ENCODE results near the gene NSG1. TPM values are rescaled to one million over a fixed set of nuclear protein-coding genes. Genes with fewer than 3 reads are reported as not detected.
A peak's percentile ranks its signal among the peaks of the same experiment; 100 is the strongest.
"Not testable (repeated sequence)": the region's sequence is repeated elsewhere in the genome, so short reads cannot be mapped to it uniquely, and the experiment has no call there.

NSG1 gene
- total and polyA plus RNA-seq, 7 experiments from 2014 or later, result 0.53 to 24.5 (median 19.5) TPM

GRCh38 chr4:4461178-4461577 is 74.3 kb downstream of the NSG1 start:
- CTCF ChIA-PET, result no interaction called here
- peaks cover 22 to 54% (median 28%) of the 10 kb centered on the region in 5 donors for H3K36me3 Mint-ChIP-seq

DNA sequence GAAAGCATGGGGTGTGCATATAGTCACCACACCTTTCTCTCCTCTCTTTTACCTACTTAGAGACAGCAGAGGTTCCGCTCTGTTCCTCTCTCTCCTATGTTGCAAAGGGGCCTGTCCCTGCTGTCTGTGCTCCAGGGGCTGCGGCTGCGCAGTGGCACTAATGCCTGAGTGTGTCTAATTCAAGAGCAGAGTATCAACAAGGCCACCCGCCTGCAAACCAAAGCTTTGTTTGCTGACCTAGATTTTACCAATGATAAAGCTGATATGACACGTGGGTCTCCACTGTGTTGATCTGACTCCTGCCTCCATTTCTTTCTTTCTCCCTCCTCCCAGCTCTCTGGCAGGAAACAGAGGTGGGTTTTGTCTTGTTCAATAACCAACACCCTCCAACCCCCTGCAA is 74.9 kb downstream of the NSG1 start:
- Histone ChIP-seq H3K4me1 (ENCODE audit: control insufficient read depth in 2 of 2, insufficient read depth in 2 of 2, low read length in 2 of 2) (peaks cover 0 to 7% of the 10 kb centered on the region in 2 donors), H3K27ac (ENCODE audit: low read depth, low read length) (no peak overlapping the region), H3K36me3 (ENCODE audit: control insufficient read depth in 2 of 3, insufficient read depth in 3 of 3, low read length in 3 of 3) (peaks cover 0 to 45% (median 8%) of the 10 kb centered on the region in 3 experiments), H3K4me3 (ENCODE audit: low read length) (no peak overlapping the region), H3K9me3 (ENCODE audit: control insufficient read depth in 2 of 3, low read length in 3 of 3) (no peaks in the 10 kb centered on the region), H3K27me3 (ENCODE audit: control insufficient read depth in 2 of 2, insufficient read depth in 2 of 2, low read length in 2 of 2) (no peaks in the 10 kb centered on the region)
- Mint-ChIP-seq H3K36me3 (peaks cover 29 to 55% (median 34%) of the 10 kb centered on the region in 5 donors), H3K4me1 (peaks cover 10 to 43% (median 35%) of the 10 kb centered on the region in 7 donors), H3K4me3 (peak overlapping the region in 4 of 10 donors; percentile 9 to 21 (median 16)), H3K9me3 (peaks cover 0 to 16% (median 5%) of the 10 kb centered on the region in 11 donors), H3K27me3 (no peaks in the 10 kb centered on the region), H3K27ac (peak overlapping the region in 8 of 9 donors; percentile 16 to 84 (median 50))
- POLR2A ChIA-PET, result interaction anchor here (0.6 kb wide), 2 partner anchors 65 to 239 kb away, joined by 3 to 4 read pairs; no protein-coding TSS in a partner anchor
- intact Hi-C loops (cut with micrococcal nuclease), result no loop called here
- DNase-seq (peak in 1 of 9 donors; percentile 20), ATAC-seq (peak; percentile 83)
- CTCF ChIA-PET, result interaction anchor here (1.4 kb wide), 1 partner anchor 26 kb away, joined by 3 read pairs; no protein-coding TSS in a partner anchor

More at GRCh38 chr4:4461178-4461577, 74.3 kb downstream of the NSG1 start:
- Histone ChIP-seq H3K4me3 (ENCODE audit: low read length) (no peak overlapping the region), H3K27ac (ENCODE audit: low read depth, low read length) (no peak overlapping the region), H3K4me1 (ENCODE audit: control insufficient read depth in 2 of 2, insufficient read depth in 2 of 2, low read length in 2 of 2) (peaks cover 0 to 7% of the 10 kb centered on the region in 2 donors), H3K36me3 (ENCODE audit: control insufficient read depth in 2 of 3, insufficient read depth in 3 of 3, low read length in 3 of 3) (peaks cover 0 to 45% (median 10%) of the 10 kb centered on the region in 3 experiments), H3K27me3 (ENCODE audit: control insufficient read depth in 2 of 2, insufficient read depth in 2 of 2, low read length in 2 of 2) (no peaks in the 10 kb centered on the region), H3K9me3 (ENCODE audit: control insufficient read depth in 2 of 3, low read length in 3 of 3) (no peaks in the 10 kb centered on the region)
- ATAC-seq, result no peak
- POLR2A ChIA-PET, result interaction anchor here (0.6 kb wide), 1 partner anchor 65 kb away, joined by 4 read pairs; no protein-coding TSS in a partner anchor
- intact Hi-C loops (cut with micrococcal nuclease), result no loop called here
- H3K4me1 Mint-ChIP-seq, result peaks cover 10 to 43% (median 35%) of the 10 kb centered on the region in 7 donors
- H3K27me3 Mint-ChIP-seq, result no peaks in the 10 kb centered on the region
- no peak overlapping the region for H3K4me3 Mint-ChIP-seq
- no peak for DNase-seq
- H3K27ac Mint-ChIP-seq, result peak overlapping the region in 2 of 9 donors; percentile 16 to 22
- H3K9me3 Mint-ChIP-seq, result peaks cover 0 to 12% (median 4%) of the 10 kb centered on the region in 11 donors

- ATAC-seq, result no peak
- Histone ChIP-seq H3K4me3 (ENCODE audit: low read length) (no peak overlapping the region), H3K27ac (ENCODE audit: low read depth, low read length) (no peak overlapping the region), H3K9me3 (ENCODE audit: control insufficient read depth in 2 of 3, low read length in 3 of 3) (no peaks in the 10 kb centered on the region), H3K4me1 (ENCODE audit: control insufficient read depth in 2 of 2, insufficient read depth in 2 of 2, low read length in 2 of 2) (peaks cover 0 to 7% of the 10 kb centered on the region in 2 donors), H3K27me3 (ENCODE audit: control insufficient read depth in 2 of 2, insufficient read depth in 2 of 2, low read length in 2 of 2) (no peaks in the 10 kb centered on the region), H3K36me3 (ENCODE audit: control insufficient read depth in 2 of 3, insufficient read depth in 3 of 3, low read length in 3 of 3) (peaks cover 0 to 42% (median 5%) of the 10 kb centered on the region in 3 experiments)
- intact Hi-C loops (cut with micrococcal nuclease), result no loop called here
- no peak for DNase-seq
- peaks cover 34 to 56% (median 41%) of the 10 kb centered on the region in 5 donors for H3K36me3 Mint-ChIP-seq
- peaks cover 10 to 43% (median 35%) of the 10 kb centered on the region in 7 donors for H3K4me1 Mint-ChIP-seq
- H3K27ac Mint-ChIP-seq, result peak overlapping the region in 2 of 9 donors; percentile 22 to 24
- POLR2A ChIA-PET, result no interaction called here
- H3K9me3 Mint-ChIP-seq, result peaks cover 0 to 16% (median 5%) of the 10 kb centered on the region in 11 donors
- peak overlapping the region in 2 of 10 donors; percentile 17 to 20 for H3K4me3 Mint-ChIP-seq
- CTCF ChIA-PET, result interaction anchor here (0.5 to 1.4 kb wide), 2 partner anchors 25 to 34 kb away, joined by 3 read pairs; no protein-coding TSS in a partner anchor
- no peaks in the 10 kb centered on the region for H3K27me3 Mint-ChIP-seq
Measured at GRCh38 chr4:4462970-4463369, 76.1 kb downstream of the NSG1 start.

DNA sequence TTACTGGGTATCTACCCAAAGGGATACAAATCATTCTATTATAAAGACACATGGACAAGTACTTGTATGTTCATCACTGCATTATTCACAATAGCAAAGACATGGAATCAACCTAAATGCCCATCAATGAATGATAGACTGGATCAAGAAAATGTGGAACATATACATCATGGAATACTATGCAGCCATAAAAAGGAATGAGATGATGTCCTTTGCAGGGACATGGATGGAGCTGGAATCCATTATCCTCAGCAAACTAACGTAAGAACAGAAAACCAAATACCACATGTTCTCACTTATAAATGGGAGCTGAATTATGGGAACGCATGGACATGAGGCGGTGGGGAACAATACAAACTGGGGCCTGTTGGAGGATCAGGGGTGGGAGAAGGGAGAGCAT is 78.3 kb downstream of the NSG1 start:
- H3K4me3 ChIP-seq (ENCODE audit: low read length); DNase-seq; H3K27me3 Mint-ChIP-seq; H3K4me1 ChIP-seq (ENCODE audit: control insufficient read depth in 2 of 2, insufficient read depth in 2 of 2, low read length in 2 of 2); POLR2A ChIA-PET; H3K27me3 ChIP-seq (ENCODE audit: control insufficient read depth in 2 of 2, insufficient read depth in 2 of 2, low read length in 2 of 2); ATAC-seq; H3K9me3 ChIP-seq (ENCODE audit: control insufficient read depth in 2 of 3, low read length in 3 of 3); H3K27ac ChIP-seq (ENCODE audit: low read depth, low read length); intact Hi-C loops (cut with micrococcal nuclease): not testable (repeated sequence)
- H3K36me3 Mint-ChIP-seq, result peaks cover 34 to 60% (median 53%) of the 10 kb centered on the region in 5 donors
- H3K36me3 ChIP-seq (ENCODE audit: control insufficient read depth in 2 of 3, insufficient read depth in 3 of 3, low read length in 3 of 3), result peaks cover 0 to 48% (median 3%) of the 10 kb centered on the region in 3 experiments
- H3K27ac Mint-ChIP-seq, result peak overlapping the region in 3 of 9 donors; percentile 28 to 52 (median 48)
- H3K4me3 Mint-ChIP-seq, result peak overlapping the region in 1 of 10 donors; percentile 20
- peaks cover 0 to 16% (median 5%) of the 10 kb centered on the region in 11 donors for H3K9me3 Mint-ChIP-seq
- CTCF ChIA-PET, result interaction anchor here (0.6 kb wide), 1 partner anchor 57 kb away, joined by 3 read pairs; no protein-coding TSS in a partner anchor
- H3K4me1 Mint-ChIP-seq, result peaks cover 10 to 43% (median 32%) of the 10 kb centered on the region in 7 donors

Other genes starting within 250 kb of the NSG1 start
- gene OTOP1, start 160.2 kb upstream of the NSG1 start, total RNA-seq, result not detected
- gene OTOP1, start 160.2 kb upstream of the NSG1 start, polyA plus RNA-seq, result not detected
- 10 to 100 TPM; 10.0 to 22.8 (median 17.8) TPM for gene TMEM128, start 138.9 kb upstream of the NSG1 start, total RNA-seq
- 10 to 100 TPM; 46.2 to 47.5 TPM for gene TMEM128, start 138.9 kb upstream of the NSG1 start, polyA plus RNA-seq
- 10 to 100 TPM; 11.1 to 27.4 (median 21.0) TPM for gene LYAR, start 96.9 kb upstream of the NSG1 start, total RNA-seq
- 10 to 100 TPM; 19.7 to 26.4 TPM for gene LYAR, start 96.9 kb upstream of the NSG1 start, polyA plus RNA-seq
- 10 to 100 TPM in 2 of 5 experiments, 1 to 10 TPM in 3; 6.3 to 16.1 (median 8.0) TPM for gene ZBTB49, start 96.9 kb upstream of the NSG1 start, total RNA-seq
- 1 to 10 TPM; 2.0 to 8.7 TPM for gene ZBTB49, start 96.9 kb upstream of the NSG1 start, polyA plus RNA-seq
- 10 to 100 TPM; 19.0 to 28.0 (median 22.7) TPM for gene STX18, start 154.9 kb downstream of the NSG1 start, total RNA-seq
- 10 to 100 TPM; 16.3 to 27.7 TPM for gene STX18, start 154.9 kb downstream of the NSG1 start, polyA plus RNA-seq